HUES6 (cell line): Measurements from ENCODE around the gene IL3RA.
"Not testable (repeated sequence)": the region's sequence is repeated elsewhere in the genome, so short reads cannot be mapped to it uniquely, and the experiment has no call there.

ENCODE experiments used
- H3K27ac ChIP-seq: 2 replicates; pipeline ENCODE4 v1.7.0; 2013; ENCODE audit warnings: low read depth, mild to moderate bottlenecking, low read length, inconsistent platforms
- H3K27me3 ChIP-seq: 2 replicates; pipeline ENCODE4 v1.6.1; 2013; ENCODE audit warnings: low read length; ENCODE audit not compliant: control insufficient read depth, insufficient read depth
- H3K36me3 ChIP-seq: 2 replicates; pipeline ENCODE4 v1.6.1; 2013; ENCODE audit warnings: low read length; ENCODE audit not compliant: control insufficient read depth, insufficient read depth
- H3K4me1 ChIP-seq: 2 replicates; pipeline ENCODE4 v1.6.1; 2013; ENCODE audit warnings: low read length; ENCODE audit not compliant: control insufficient read depth, insufficient read depth
- H3K4me3 ChIP-seq: 2 replicates; pipeline ENCODE4 v1.5.1; 2013; ENCODE audit warnings: low read depth, low read length
- H3K9ac ChIP-seq: one replicate; pipeline ENCODE4 v1.6.1; 2013; ENCODE audit warnings: mild to moderate bottlenecking, low read length
- H3K9me3 ChIP-seq: 2 replicates; pipeline ENCODE4 v1.6.1; 2013; ENCODE audit warnings: low read depth, low read length; ENCODE audit not compliant: control insufficient read depth, insufficient read depth

The IL3RA gene

DNA sequence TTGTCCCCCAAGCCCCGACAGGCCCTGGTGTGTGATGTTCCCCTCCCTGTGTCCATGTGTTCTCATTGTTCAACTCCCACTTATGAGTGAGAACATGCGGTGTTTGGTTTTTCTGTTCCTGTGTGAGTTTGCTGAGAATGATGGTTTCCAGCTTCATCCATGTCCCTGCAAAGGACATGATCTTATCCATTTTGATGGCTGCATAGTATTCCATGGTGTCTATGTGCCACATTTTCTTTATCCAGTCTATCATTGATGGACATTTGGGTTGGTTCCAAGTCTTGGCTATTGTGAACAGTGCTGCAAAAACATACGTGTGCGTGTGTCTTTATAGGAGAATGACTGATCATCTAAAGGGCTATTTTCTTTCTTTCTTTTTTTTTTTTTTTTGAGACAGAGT, 4.2 kb upstream of the IL3RA start:
- H3K4me3 ChIP-seq, H3K27me3 ChIP-seq, H3K9me3 ChIP-seq, H3K4me1 ChIP-seq, H3K27ac ChIP-seq, H3K9ac ChIP-seq, H3K36me3 ChIP-seq: not testable (repeated sequence)

DNA sequence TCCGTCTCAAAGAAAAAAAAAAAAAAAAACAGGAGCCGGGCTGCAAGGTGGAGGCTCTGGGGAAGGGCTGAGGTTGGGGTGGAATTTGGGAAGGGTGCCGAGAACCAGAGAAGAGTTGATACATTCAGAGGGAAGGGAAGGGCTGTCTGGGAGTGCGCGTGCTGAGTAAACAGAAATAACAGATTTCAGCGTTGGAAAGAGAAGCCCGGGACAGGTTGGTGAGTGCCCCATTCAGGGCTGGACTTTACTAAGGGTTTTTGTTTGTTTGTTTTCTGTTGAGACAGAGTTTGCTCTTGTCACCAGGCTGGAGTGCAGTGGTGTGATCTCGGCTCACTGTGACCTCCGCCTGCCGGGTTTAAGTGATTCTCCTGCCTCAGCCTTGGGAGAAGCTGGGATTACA, 1.7 kb upstream of the IL3RA start:
- Histone ChIP-seq H3K9ac (no peak overlapping the region), H3K4me3 (no peak overlapping the region), H3K4me1 (no peaks in the 10 kb centered on the region), H3K9me3 (peaks cover 5% of the 10 kb centered on the region), H3K36me3 (no peaks in the 10 kb centered on the region), H3K27me3 (no peaks in the 10 kb centered on the region), H3K27ac (no peak overlapping the region)

DNA sequence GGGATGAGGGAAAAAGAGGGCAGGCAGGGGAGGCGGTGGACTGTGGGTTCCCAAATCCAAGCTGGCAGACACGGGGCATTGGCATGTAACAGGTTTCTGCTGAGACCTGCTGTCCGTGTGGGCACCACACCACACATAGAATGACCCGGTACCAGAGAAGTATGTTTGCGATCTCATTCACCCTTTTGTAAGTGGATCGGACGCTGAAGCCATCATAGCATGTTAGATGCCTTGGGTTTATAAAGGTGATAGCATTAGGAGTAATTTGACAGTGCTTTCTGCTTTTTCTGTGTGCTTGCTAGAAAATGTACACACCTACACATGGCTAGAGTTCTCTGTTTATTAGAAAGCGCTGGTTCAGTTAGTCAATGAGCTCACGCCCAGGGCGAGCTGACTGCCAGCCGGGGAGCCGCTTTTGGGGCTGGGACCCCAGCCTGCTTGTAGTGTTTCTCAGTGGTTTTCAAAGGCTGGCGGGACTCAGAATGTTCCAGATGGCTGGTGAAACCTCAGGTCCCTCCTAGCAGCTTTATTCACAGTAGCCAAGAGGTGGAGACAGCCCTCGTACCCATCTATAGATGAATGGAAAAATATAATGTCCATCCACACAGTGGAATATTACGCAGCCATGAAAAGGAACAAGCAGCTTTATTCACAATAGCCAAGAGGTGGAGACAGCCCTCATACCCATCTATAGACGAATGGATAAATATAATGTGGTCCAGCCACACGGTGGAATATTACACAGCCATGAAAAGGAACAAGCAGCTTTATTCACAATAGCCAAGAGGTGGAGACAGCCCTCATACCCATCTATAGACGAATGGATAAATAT, 579 bp downstream of the IL3RA start:
- Histone ChIP-seq H3K4me1 (no peaks in the 10 kb centered on the region), H3K27ac (no peak overlapping the region), H3K27me3 (no peaks in the 10 kb centered on the region), H3K36me3 (no peaks in the 10 kb centered on the region), H3K9ac (no peak overlapping the region), H3K9me3 (peaks cover 14% of the 10 kb centered on the region), H3K4me3 (no peak overlapping the region)

DNA sequence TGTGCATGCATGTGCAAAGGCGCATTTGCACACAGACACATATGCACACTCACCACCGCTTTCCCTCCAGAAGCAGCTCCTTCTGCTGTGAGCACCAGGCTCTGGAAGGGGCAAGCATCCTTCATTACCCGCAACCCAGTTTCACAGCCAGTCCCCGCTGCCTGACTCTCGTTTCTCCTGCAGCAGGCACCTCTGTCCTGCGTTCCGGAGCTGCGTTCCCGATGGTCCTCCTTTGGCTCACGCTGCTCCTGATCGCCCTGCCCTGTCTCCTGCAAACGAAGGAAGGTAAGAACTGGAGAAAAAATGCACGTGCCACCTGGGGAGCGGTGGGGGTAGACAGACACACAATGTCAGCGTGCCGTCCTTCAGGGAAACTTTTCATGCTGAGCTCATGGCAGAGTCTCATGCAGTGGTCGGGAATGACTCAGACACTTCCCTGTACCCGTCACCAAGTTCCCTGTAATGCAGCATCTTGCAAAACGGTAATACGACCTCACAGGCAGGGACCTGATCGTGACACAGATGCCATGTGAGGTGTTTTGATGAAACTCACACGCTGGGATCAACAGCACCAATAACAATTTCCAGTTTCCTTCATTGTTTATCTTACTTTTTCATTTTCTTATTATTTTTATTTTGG, 5.1 kb downstream of the IL3RA start:
- Histone ChIP-seq H3K36me3 (no peaks in the 10 kb centered on the region), H3K27me3 (no peaks in the 10 kb centered on the region), H3K4me1 (no peaks in the 10 kb centered on the region), H3K9ac (no peak overlapping the region), H3K9me3 (peaks cover 14% of the 10 kb centered on the region), H3K4me3 (no peak overlapping the region), H3K27ac (no peak overlapping the region)

GRCh38 chrX:1349606-1350005, 13.0 kb downstream of the IL3RA start:
- H3K27me3 ChIP-seq: not testable (repeated sequence)

DNA sequence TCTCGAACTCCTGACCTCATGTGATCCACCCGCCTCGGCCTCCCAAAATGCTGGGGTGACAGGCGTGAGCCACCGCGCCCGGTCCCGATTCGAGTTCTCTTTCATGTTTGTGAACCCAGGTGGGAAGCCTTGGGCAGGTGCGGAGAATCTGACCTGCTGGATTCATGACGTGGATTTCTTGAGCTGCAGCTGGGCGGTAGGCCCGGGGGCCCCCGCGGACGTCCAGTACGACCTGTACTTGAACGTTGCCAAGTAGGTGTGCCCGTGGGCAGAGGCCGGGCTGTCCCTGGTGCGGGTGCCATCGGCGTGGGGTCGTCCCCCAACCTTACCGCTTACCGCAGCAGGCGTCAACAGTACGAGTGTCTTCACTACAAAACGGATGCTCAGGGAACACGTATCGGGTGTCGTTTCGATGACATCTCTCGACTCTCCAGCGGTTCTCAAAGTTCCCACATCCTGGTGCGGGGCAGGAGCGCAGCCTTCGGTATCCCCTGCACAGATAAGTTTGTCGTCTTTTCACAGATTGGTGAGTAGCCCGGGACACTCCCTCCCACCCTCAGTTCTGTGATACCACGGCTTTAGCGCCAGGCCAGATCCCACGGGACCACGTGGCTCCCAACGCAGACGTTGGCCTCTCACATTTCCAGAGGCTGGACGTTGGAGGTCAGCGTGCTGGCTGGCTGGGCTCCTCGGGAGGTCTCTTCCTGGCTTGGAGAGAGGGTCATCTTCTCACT, 15.6 kb downstream of the IL3RA start:
- H3K4me3 ChIP-seq: no peak overlapping the region
- H3K27ac ChIP-seq: no peak overlapping the region
- no peaks in the 10 kb centered on the region for H3K36me3 ChIP-seq
- peaks cover 8% of the 10 kb centered on the region for H3K4me1 ChIP-seq
- no peaks in the 10 kb centered on the region for H3K9me3 ChIP-seq
- no peaks in the 10 kb centered on the region for H3K27me3 ChIP-seq
- no peak overlapping the region for H3K9ac ChIP-seq

More at GRCh38 chrX:1349606-1350005, 13.0 kb downstream of the IL3RA start:
- not testable (repeated sequence) for H3K27ac ChIP-seq, H3K36me3 ChIP-seq, H3K9ac ChIP-seq, H3K9me3 ChIP-seq, H3K4me1 ChIP-seq, H3K4me3 ChIP-seq

DNA sequence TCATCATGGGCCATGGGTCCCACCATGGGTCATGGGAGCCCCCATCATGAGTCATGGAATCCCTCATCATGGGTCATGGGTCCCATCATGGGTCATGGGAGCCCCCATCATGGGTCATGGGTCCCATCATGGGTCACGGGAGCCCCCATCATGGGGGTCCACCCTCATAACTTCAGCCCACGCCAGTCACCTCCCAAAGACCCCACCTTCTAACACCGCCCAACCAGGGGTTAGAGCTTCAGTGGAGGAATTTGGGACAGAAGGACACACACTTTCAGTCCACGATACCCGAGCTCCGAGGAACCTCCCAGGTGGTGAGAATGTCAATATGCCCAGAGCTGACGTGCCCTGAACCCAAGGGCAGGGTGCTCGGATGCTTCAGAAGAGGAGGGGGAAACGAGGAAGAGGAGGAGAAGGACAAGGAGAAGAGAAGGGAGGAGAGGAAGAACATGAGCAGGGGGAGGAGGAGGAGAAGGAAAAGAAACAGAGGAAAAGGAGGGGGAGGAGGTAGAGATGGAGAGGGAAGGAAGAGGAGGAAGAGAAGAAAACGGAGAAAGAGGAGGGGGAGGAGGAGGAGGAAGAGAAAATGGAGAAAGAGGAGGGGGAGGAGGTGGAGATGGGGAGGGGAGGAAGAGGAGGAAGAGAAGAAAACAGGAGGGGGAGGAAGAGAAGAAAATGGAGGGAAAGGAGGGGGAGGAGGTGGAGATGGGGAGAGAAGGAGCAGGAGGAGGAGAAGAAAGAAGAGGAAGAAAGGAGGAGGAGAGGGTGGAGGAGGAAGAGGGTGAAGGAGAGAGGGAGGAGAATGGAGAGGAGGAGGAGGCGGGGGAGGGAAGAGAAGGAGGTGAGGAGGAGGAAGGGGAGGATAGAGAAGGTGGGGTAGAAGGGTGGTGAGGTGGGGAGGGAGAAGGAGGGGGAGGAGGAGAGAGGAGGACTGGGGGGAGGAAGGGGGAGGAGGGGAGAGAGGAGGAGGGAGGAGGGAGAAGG, 17.7 kb downstream of the IL3RA start:
- Histone ChIP-seq H3K27me3 (no peaks in the 10 kb centered on the region), H3K27ac (no peak overlapping the region), H3K4me1 (peaks cover 8% of the 10 kb centered on the region), H3K9ac (no peak overlapping the region), H3K36me3 (peaks cover 11% of the 10 kb centered on the region), H3K4me3 (no peak overlapping the region), H3K9me3 (peaks cover 5% of the 10 kb centered on the region)

DNA sequence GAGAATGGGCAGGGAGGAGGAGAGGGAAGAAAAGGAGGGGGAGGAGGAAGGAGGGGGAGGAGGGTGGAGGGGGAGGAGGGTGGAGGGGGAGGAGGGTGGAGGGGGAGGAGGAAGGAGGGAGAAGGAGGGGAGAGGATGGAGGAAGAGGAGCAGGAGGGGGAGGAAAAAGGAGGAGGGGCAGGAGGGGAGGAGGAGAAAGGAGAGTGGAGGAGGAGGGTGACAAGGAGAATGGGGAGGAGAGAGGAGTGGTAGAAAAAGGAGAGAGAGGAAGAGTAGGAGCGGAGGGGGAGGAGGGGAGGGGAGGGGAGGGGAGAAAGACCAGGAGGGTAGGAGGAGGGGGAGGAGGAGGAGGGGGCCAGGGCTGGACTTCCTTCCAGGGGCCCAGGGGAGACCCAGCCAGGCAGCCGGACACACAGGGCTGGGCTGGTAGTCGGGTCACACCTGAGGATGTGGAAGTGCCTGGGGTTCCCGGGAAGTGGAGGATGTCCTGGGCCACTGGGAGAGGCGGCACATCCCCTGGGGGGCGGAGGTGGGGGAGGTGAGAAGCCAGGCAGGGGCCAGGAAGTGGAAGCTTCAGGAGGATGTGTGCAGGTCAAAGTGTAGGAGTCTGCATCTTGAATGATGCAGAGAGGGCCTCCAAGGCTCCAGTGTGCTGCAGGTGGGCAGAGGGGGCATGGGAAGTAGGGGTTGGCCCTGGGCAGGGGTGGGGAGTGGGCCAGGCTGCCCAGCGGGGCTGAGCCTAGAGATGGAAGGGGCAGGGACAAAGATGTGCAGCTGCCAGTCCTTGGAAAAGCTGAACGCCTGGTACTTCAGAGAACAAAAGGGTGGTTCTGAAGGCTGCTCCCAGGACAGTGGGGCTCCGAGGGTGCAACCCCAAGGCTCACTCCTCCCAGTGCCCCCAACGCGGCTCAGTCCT, 18.8 kb downstream of the IL3RA start:
- Histone ChIP-seq H3K4me3 (no peak overlapping the region), H3K9ac (peak overlapping the region; percentile 40), H3K9me3 (peaks cover 5% of the 10 kb centered on the region), H3K27ac (peak overlapping the region; percentile 71; the same call in 1 of the 2 replicates), H3K36me3 (peaks cover 11% of the 10 kb centered on the region), H3K27me3 (no peaks in the 10 kb centered on the region), H3K4me1 (peaks cover 8% of the 10 kb centered on the region)

GRCh38 chrX:1357993-1358392, 21.4 kb downstream of the IL3RA start:
- Histone ChIP-seq H3K36me3 (peaks cover 15% of the 10 kb centered on the region), H3K9me3 (peaks cover 5% of the 10 kb centered on the region), H3K4me1 (peaks cover 8% of the 10 kb centered on the region), H3K27ac (no peak overlapping the region), H3K9ac (no peak overlapping the region), H3K4me3 (no peak overlapping the region), H3K27me3 (no peaks in the 10 kb centered on the region)
